KMS-11 (cell line): Measurements from ENCODE around the gene SLC19A1.
"Not testable (repeated sequence)": the region's sequence is repeated elsewhere in the genome, so short reads cannot be mapped to it uniquely, and the experiment has no call there.

Experiments used
- H2AFZ ChIP-seq: fragments of 200-600 bp; sonication (generic); 2 replicates; pipeline ENCODE4 v1.6.1; 2016; ENCODE audit warnings: antibody characterized with exemption, mixed run types, low read depth
- H3K27ac ChIP-seq: fragments of 200-600 bp; sonication (generic); 2 replicates; pipeline ENCODE4 v1.6.1; 2016; ENCODE audit warnings: mild to moderate bottlenecking, mixed run types
- H3K27me3 ChIP-seq: fragments of 200-600 bp; sonication (generic); 2 replicates; pipeline ENCODE4 v1.6.1; 2017; ENCODE audit warnings: mild to moderate bottlenecking, low read depth, mixed run types, moderate library complexity; ENCODE audit not compliant: insufficient read depth
- H3K36me3 ChIP-seq: fragments of 200-600 bp; sonication (generic); 2 replicates; pipeline ENCODE4 v1.6.1; 2017; ENCODE audit warnings: mild to moderate bottlenecking, mixed run types; ENCODE audit not compliant: insufficient read depth
- H3K4me1 ChIP-seq: fragments of 200-600 bp; sonication (generic); 2 replicates; pipeline ENCODE4 v1.6.1; 2016; ENCODE audit warnings: mild to moderate bottlenecking, low read depth, mixed run types; ENCODE audit not compliant: poor library complexity, severe bottlenecking
- H3K4me2 ChIP-seq: fragments of 200-600 bp; sonication (generic); 2 replicates; pipeline ENCODE4 v1.7.0; 2016; ENCODE audit warnings: mild to moderate bottlenecking, mixed run types
- H3K4me3 ChIP-seq: fragments of 200-600 bp; sonication (generic); IDR thresholded peaks from 2 replicates; pipeline ENCODE4 v1.6.1; 2017; ENCODE audit warnings: low read depth, low read length, mixed read lengths; ENCODE audit not compliant: insufficient read depth
- H3K79me2 ChIP-seq: fragments of 200-600 bp; sonication (generic); 2 replicates; pipeline ENCODE4 v1.6.1; 2016; ENCODE audit warnings: low read depth, mixed run types; ENCODE audit not compliant: insufficient read depth
- H3K9ac ChIP-seq: fragments of 200-600 bp; sonication (generic); 2 replicates; pipeline ENCODE4 v1.6.1; 2016; ENCODE audit warnings: mild to moderate bottlenecking, mixed run types
- H4K20me1 ChIP-seq: fragments of 200-600 bp; sonication (generic); 2 replicates; pipeline ENCODE4 v1.6.1; 2016; ENCODE audit warnings: mild to moderate bottlenecking, mixed run types; ENCODE audit not compliant: insufficient read depth
- TF ChIP-seq, protein P1 (sequence below): fragments of 200-600 bp; sonication (generic); conservative IDR thresholded peaks from 2 replicates; pipeline ENCODE4 v1.6.1; 2017; ENCODE audit warnings: low read depth, mild to moderate bottlenecking, antibody characterized with exemption, low read length, moderate library complexity, mixed read lengths

SLC19A1 gene

DNA sequence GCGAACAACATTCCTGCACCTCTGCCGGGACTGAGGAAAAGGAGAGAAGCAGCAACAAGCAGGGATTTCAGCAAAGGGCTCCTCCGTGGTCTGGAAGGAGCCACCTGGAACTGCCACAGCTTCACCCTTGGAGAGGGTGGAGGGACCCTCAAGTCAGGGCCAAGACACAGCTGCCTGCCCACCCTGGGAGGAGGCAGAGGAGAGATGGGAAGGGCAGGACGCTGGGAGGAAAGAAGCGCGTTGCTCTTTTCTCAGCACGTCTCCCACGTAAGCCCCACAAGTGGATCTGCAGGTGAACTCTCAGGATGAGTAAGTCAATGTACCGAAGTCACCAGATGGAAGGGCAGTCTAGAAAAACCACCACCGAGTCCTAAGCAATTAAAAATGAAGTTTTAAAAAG, 39.6 kb downstream of the SLC19A1 start:
- TF ChIP-seq, protein P1, sequence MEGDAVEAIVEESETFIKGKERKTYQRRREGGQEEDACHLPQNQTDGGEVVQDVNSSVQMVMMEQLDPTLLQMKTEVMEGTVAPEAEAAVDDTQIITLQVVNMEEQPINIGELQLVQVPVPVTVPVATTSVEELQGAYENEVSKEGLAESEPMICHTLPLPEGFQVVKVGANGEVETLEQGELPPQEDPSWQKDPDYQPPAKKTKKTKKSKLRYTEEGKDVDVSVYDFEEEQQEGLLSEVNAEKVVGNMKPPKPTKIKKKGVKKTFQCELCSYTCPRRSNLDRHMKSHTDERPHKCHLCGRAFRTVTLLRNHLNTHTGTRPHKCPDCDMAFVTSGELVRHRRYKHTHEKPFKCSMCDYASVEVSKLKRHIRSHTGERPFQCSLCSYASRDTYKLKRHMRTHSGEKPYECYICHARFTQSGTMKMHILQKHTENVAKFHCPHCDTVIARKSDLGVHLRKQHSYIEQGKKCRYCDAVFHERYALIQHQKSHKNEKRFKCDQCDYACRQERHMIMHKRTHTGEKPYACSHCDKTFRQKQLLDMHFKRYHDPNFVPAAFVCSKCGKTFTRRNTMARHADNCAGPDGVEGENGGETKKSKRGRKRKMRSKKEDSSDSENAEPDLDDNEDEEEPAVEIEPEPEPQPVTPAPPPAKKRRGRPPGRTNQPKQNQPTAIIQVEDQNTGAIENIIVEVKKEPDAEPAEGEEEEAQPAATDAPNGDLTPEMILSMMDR = no peak
- Histone ChIP-seq H3K79me2 (no peaks in the 10 kb centered on the region), H3K4me1 (no peaks in the 10 kb centered on the region), H3K36me3 (no peaks in the 10 kb centered on the region), H2AFZ (no peak overlapping the region), H3K9ac (no peak overlapping the region), H3K4me3 (no peak overlapping the region), H3K27me3 (peaks cover 39% of the 10 kb centered on the region; the same call in 1 of the 2 replicates), H4K20me1 (no peaks in the 10 kb centered on the region), H3K4me2 (no peak overlapping the region), H3K27ac (no peak overlapping the region)

DNA sequence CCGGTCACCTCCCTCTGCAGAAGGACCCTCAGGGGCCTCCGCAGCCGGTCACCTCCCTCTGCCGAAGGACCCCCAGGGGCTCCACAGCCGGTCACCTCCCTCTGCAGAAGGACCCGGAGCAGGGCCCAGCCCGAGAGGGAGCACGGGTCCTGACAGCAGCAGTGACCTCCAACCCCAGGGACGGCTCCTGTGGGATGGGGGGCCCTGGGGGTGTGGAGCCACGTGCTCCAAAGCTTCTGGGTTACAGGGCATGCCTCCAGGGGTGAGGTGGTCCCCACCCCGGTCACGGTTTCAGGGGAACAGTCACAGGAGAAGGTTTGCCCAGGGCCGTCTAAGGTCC, 40.3 kb downstream of the SLC19A1 start:
- Histone ChIP-seq H3K27ac (no peak overlapping the region), H2AFZ (no peak overlapping the region), H3K27me3 (peaks cover 39% of the 10 kb centered on the region; the same call in 1 of the 2 replicates), H3K4me3 (no peak overlapping the region), H3K4me2 (no peak overlapping the region), H4K20me1 (no peaks in the 10 kb centered on the region), H3K4me1 (no peaks in the 10 kb centered on the region), H3K9ac (no peak overlapping the region), H3K36me3 (no peaks in the 10 kb centered on the region), H3K79me2 (no peaks in the 10 kb centered on the region)
- TF ChIP-seq, protein P1 = no peak

DNA sequence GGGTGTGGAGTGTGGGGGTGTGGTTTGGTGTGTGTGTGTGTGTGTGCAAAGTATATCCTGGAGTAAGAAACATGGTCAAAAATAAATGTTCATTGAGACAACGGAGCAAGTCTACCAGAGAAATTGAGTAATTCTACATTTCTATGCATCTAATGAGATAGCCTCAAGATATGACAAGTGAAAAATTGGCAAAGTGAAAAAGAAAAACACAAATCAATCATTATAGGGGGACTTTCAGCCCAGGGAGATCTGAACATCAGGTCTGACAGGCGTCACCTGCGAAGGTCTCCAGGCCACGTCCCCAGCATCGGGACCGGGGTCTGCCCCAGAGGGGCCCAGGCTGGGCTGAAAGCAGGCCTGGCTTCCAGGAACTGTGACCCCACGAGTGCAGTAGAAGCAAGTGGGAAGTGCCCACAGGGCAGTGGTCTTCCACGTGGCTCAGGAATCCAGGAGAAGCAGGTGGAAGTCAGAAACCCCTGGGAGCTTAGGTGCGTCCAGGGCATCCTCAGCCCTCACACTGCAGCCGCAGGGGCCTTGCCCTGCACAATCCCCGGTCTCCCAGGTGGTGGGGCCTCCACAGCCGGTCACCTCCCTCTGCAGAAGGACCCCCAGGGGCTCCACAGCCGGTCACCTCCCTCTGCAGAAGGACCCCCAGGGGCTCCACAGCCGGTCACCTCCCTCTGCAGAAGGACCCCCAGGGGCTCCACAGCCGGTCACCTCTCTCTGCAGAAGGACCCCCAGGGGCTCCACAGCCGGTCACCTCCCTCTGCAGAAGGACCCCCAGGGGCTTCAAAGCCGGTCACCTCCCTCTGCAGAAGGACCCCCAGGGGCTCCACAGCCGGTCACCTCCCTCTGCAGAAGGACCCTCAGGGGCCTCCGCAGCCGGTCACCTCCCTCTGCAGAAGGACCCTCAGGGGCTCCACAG, 40.9 kb downstream of the SLC19A1 start:
- H3K4me1 ChIP-seq, H3K4me2 ChIP-seq, H2AFZ ChIP-seq, H3K79me2 ChIP-seq, H3K27ac ChIP-seq, H3K36me3 ChIP-seq, H3K9ac ChIP-seq, H4K20me1 ChIP-seq, H3K4me3 ChIP-seq: not testable (repeated sequence)
- H3K27me3 ChIP-seq = peaks cover 36% of the 10 kb centered on the region; the same call in 1 of the 2 replicates

DNA sequence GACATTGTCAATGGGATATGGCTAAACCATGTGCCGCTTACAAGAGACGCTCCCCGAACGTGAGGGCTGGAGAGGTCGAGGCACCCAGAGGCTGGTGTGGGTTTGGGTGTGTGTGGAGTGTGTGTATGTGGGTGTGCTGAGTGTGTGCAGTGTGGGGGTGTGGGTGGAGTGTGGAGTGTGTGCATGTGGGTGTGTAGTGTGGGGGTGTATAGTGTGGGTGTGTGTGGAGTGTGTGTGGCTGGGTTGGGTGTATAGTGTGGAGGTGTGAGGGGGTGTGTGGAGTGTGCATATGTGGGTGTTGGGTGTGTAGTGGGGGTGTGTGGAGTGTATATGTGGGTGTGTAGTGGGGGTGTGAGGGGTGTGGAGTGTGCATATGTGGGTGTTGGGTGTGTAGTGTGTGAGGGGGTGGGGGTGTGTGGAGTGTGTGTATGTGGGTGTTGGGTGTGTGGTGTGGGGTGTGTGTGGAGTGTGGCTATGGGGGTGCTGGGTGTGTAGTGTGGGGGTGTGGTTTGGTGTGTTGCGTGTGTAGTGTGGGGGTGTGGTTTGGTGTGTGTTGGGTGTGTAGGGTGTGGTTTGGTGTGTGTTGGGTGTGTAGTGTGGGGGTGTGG, 42.2 kb downstream of the SLC19A1 start:
- H3K36me3 ChIP-seq = no peaks in the 10 kb centered on the region
- no peaks in the 10 kb centered on the region for H3K4me1 ChIP-seq
- no peaks in the 10 kb centered on the region for H3K79me2 ChIP-seq
- H3K9ac ChIP-seq = no peak overlapping the region
- no peak overlapping the region for H2AFZ ChIP-seq
- H3K4me3 ChIP-seq = no peak overlapping the region
- no peak overlapping the region for H3K4me2 ChIP-seq
- H3K27me3 ChIP-seq = peaks cover 27% of the 10 kb centered on the region; the same call in 1 of the 2 replicates
- TF ChIP-seq, protein P1 = no peak
- no peak overlapping the region for H3K27ac ChIP-seq
- H4K20me1 ChIP-seq = no peaks in the 10 kb centered on the region

DNA sequence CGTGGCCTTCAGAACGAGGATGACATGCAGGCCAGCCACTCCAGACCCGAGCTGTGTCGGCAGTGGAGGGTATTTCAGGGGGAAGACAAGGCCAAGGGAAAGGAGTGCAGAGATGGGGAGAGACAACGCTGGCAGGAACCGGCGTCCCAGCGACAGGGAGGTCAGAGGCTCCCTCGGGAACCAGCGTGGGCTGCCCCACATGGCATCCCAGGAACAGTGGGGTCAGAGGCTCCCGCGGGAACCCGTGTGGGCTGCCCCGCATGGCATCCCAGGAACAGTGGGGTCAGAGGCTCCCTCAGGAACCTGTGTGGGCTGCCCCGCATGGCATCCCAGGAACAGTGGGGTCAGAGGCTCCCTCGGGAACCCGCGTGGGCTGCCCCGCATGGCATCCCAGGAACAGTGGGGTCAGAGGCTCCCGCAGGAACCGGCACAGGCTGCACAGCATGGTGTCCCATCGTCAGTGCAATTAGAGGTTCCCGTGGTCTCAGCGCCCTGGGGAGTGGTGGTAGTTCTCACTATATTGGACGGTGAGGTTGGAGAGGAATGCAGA, 43.0 kb downstream of the SLC19A1 start:
- Histone ChIP-seq H3K36me3 (no peaks in the 10 kb centered on the region), H2AFZ (no peak overlapping the region), H3K4me3 (no peak overlapping the region)

More for the DNA sequence above, 43.0 kb downstream of the SLC19A1 start:
- TF ChIP-seq, protein P1 = no peak
- Histone ChIP-seq H3K4me2 (no peak overlapping the region), H3K4me1 (no peaks in the 10 kb centered on the region), H3K27ac (no peak overlapping the region), H3K27me3 (peaks cover 25% of the 10 kb centered on the region; the same call in 1 of the 2 replicates), H3K79me2 (no peaks in the 10 kb centered on the region), H4K20me1 (no peaks in the 10 kb centered on the region), H3K9ac (no peak overlapping the region)
